HG02852 (cell line): ENCODE data around the gene SVOPL.
A peak's percentile ranks its signal among the peaks of the same experiment; 100 is the strongest.

Experiments
- ATAC-seq: cut with Tn5 transposase; IDR thresholded peaks from one replicate; pipeline ENCODE4 v1.9.1; 2021; ENCODE audit warnings: mild to moderate bottlenecking, moderate library complexity; ENCODE audit not compliant: unreplicated experiment

SVOPL gene

GRCh38 chr7:138662076-138662990 is 38.8 kb downstream of the SVOPL start:
- no peak for ATAC-seq

- no peak for ATAC-seq
Observed at GRCh38 chr7:138661069-138661635, 40.0 kb downstream of the SVOPL start.

GRCh38 chr7:138658889-138659288 is 42.3 kb downstream of the SVOPL start:
- ATAC-seq: no peak

- no peak for ATAC-seq
Observed at GRCh38 chr7:138657854-138658386, 43.2 kb downstream of the SVOPL start.

GRCh38 chr7:138656952-138657351 is 44.2 kb downstream of the SVOPL start:
- no peak for ATAC-seq

GRCh38 chr7:138654616-138655015 is 46.5 kb downstream of the SVOPL start:
- ATAC-seq: no peak

- ATAC-seq: no peak
Observed at GRCh38 chr7:138649506-138649905, 51.7 kb downstream of the SVOPL start.

GRCh38 chr7:138645284-138645683 is 55.9 kb downstream of the SVOPL start:
- ATAC-seq: no peak

- ATAC-seq: no peak
Observed at GRCh38 chr7:138632826-138633602, 68.1 kb downstream of the SVOPL start.

- ATAC-seq: no peak
Observed at GRCh38 chr7:138632384-138632783, 68.8 kb downstream of the SVOPL start.

- no peak for ATAC-seq
Observed at GRCh38 chr7:138630059-138630610, 71.0 kb downstream of the SVOPL start.

GRCh38 chr7:138627361-138627760 is 73.8 kb downstream of the SVOPL start:
- no peak for ATAC-seq

GRCh38 chr7:138626846-138627245 is 74.3 kb downstream of the SVOPL start:
- ATAC-seq: no peak

- no peak for ATAC-seq
Observed at GRCh38 chr7:138625849-138626230, 75.3 kb downstream of the SVOPL start.

GRCh38 chr7:138625084-138625848 is 75.9 kb downstream of the SVOPL start:
- ATAC-seq: peak; percentile 66

GRCh38 chr7:138622841-138623240 is 78.3 kb downstream of the SVOPL start:
- no peak for ATAC-seq

GRCh38 chr7:138618933-138619332 is 82.2 kb downstream of the SVOPL start:
- no peak for ATAC-seq

GRCh38 chr7:138618506-138618905 is 82.7 kb downstream of the SVOPL start:
- no peak for ATAC-seq

- ATAC-seq: no peak
Observed at GRCh38 chr7:138616085-138616484, 85.1 kb downstream of the SVOPL start.

GRCh38 chr7:138613630-138614029 is 87.5 kb downstream of the SVOPL start:
- no peak for ATAC-seq
